Measurements from ENCODE around the gene CIB2.

CIB2 gene

DNA sequence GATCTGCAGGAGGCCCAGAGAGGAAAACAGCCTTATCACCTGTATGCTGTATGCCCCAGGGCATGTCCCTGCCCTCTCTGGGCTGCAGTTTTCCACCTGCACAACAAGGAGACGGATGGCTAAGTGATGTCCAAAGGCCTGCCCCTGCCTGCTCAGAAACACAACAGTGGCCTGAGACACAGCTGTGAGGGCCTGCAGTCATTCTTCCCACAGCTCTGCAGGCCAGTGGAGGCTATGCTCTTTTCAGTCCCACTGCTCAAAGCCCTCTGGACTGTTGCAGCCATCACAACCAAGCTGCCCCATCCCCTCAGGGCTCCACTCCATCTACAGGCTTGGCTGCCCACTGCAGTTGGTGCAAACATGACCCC, 48.5 kb downstream of the CIB2 start:
- Histone ChIP-seq H3K27me3 (no peaks in the 10 kb centered on the region), H3K36me3 (no peaks in the 10 kb centered on the region), H3K4me3 (ENCODE audit: low read depth in 1 of 2, low read length in 1 of 2) (peak overlapping the region; percentile 22 to 26), H3K4me1 (ENCODE audit: control insufficient read depth in 1 of 2, insufficient read depth in 1 of 2, low read depth in 1 of 2, low read length in 1 of 2) (peaks cover 41 to 43% of the 10 kb centered on the region in 2 experiments), H3K27ac (peak overlapping the region; percentile 86), H3K9me3 (no peaks in the 10 kb centered on the region)
- TF ChIP-seq, protein P1, sequence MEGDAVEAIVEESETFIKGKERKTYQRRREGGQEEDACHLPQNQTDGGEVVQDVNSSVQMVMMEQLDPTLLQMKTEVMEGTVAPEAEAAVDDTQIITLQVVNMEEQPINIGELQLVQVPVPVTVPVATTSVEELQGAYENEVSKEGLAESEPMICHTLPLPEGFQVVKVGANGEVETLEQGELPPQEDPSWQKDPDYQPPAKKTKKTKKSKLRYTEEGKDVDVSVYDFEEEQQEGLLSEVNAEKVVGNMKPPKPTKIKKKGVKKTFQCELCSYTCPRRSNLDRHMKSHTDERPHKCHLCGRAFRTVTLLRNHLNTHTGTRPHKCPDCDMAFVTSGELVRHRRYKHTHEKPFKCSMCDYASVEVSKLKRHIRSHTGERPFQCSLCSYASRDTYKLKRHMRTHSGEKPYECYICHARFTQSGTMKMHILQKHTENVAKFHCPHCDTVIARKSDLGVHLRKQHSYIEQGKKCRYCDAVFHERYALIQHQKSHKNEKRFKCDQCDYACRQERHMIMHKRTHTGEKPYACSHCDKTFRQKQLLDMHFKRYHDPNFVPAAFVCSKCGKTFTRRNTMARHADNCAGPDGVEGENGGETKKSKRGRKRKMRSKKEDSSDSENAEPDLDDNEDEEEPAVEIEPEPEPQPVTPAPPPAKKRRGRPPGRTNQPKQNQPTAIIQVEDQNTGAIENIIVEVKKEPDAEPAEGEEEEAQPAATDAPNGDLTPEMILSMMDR (IDR thresholded peaks at IDR 0.05) = no peak

DNA sequence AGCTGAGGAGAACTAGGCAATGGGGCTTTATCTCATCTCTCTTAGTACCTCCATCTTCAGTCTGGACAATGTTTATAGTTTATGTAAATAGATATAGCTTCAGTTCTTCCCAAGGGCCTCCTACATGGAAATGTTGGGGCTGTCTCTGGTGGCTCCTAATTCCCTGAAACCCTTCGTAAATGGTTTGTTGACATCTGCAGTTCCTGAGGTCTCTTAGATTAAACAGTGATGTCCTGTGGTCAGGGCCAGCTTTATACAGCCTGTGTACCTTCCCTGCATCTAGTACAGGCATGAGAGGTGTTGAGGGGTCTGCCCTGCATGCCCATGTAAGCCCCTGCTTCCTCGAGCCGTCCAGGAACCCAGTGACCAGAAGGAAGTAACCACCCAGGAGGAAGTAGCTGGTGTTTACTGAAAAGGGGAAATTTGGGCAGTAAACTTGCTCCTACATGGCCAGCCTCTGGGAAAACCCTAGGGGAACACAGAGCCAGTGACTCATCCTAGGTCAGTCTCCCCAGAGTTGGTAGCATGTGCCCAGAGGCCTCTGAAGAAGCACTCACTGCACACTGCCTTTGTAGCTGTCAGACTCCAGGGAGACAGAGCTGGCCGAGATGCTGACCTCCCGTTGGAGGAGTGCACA, 49.0 kb downstream of the CIB2 start:
- Histone ChIP-seq H3K9me3 (no peaks in the 10 kb centered on the region), H3K36me3 (no peaks in the 10 kb centered on the region), H3K4me3 (ENCODE audit: low read depth in 1 of 2, low read length in 1 of 2) (peak overlapping the region; percentile 22 to 26), H3K4me1 (ENCODE audit: control insufficient read depth in 1 of 2, insufficient read depth in 1 of 2, low read depth in 1 of 2, low read length in 1 of 2) (peaks cover 42 to 45% of the 10 kb centered on the region in 2 experiments), H3K27me3 (no peaks in the 10 kb centered on the region), H3K27ac (peak overlapping the region; percentile 86)
- TF ChIP-seq, protein P1 (IDR thresholded peaks at IDR 0.05) = no peak

DNA sequence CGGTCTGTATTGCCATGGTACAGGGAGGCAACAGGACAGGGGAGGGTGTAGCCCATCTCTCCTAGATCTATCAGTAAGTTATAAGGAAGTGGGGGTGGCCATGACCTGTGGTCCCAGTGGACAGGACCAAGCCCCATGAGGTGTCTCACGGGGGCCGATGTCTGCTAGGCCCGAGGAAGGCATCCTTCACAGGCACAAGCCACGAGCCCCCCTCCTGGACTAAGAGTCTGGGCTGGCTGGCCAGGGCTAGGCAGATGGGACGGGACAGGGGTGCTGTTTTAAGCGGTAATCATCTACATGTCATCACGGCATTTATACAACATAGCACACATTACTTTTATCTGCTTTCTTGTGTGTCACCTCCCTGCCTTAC, 51.2 kb downstream of the CIB2 start:
- Histone ChIP-seq H3K4me1 (ENCODE audit: control insufficient read depth in 1 of 2, insufficient read depth in 1 of 2, low read depth in 1 of 2, low read length in 1 of 2) (peaks cover 61 to 64% of the 10 kb centered on the region in 2 experiments), H3K27ac (no peak overlapping the region), H3K36me3 (no peaks in the 10 kb centered on the region), H3K27me3 (no peaks in the 10 kb centered on the region), H3K9me3 (no peaks in the 10 kb centered on the region), H3K4me3 (ENCODE audit: low read depth in 1 of 2, low read length in 1 of 2) (no peak overlapping the region)
- TF ChIP-seq, protein P1 (IDR thresholded peaks at IDR 0.05) = no peak

DNA sequence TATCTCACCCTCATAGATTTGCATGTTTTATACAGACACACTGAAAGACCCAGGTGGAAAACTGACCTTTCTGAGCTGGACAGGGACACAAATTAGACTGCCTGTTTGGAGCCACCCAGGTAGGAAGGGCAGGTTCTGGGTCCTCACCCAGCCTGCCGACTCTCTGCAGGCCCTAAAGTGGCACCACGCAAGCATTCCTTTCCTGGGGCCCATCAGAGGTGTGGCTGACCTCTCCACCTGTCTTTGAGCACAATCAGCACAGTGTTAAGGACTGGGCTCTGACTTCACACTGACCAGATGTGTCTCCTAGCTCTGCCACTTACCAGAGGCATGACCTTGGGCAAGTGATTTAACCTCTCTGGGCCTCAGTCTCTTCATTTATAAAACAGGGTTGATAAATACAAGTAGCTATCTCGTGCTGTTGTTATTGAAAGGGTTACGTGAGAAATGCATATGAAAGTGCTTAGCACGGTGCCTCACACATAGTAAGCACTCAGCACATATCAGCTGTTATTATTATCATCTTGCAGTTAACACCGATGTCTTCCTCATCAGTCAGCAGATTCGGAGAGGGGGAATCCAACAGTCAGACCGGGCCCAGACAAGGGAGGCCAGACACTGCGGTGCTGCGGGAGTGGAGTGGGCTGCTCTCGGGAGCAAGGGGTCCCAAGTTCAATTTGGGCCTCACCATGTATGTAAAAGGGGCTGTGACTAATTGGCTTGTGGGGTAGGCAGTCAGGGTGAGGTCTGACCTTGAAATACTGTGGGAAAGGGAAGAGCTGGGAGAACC, 51.8 kb downstream of the CIB2 start:
- H3K9me3 ChIP-seq = no peaks in the 10 kb centered on the region
- peaks cover 61 to 65% of the 10 kb centered on the region in 2 experiments for H3K4me1 ChIP-seq (ENCODE audit: control insufficient read depth in 1 of 2, insufficient read depth in 1 of 2, low read depth in 1 of 2, low read length in 1 of 2)
- no peak overlapping the region for H3K27ac ChIP-seq
- no peaks in the 10 kb centered on the region for H3K27me3 ChIP-seq
- H3K4me3 ChIP-seq (ENCODE audit: low read depth in 1 of 2, low read length in 1 of 2) = no peak overlapping the region
- H3K36me3 ChIP-seq = no peaks in the 10 kb centered on the region
- TF ChIP-seq, protein P1 (IDR thresholded peaks at IDR 0.05) = no peak

DNA sequence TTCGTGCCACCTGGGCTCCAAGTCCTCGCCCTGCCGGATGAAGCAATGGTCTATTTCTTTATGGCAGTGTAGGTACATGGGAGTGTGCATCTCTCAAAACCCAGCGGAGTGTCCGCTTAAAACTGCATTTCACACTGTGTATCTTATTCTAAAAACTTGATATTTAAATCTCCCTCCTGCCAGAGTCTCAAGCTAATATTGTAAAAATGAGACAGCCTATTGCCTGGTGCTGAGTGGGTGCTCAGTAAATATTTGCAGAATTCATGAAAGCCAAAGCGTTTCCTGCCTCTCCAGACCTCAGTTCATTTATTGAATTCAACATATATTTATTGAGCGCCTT, 53.4 kb downstream of the CIB2 start:
- Histone ChIP-seq H3K9me3 (no peaks in the 10 kb centered on the region), H3K36me3 (no peaks in the 10 kb centered on the region), H3K4me3 (ENCODE audit: low read depth in 1 of 2, low read length in 1 of 2) (peak overlapping the region; percentile 86 to 88), H3K4me1 (ENCODE audit: control insufficient read depth in 1 of 2, insufficient read depth in 1 of 2, low read depth in 1 of 2, low read length in 1 of 2) (peaks cover 54 to 64% of the 10 kb centered on the region in 2 experiments), H3K27ac (peak overlapping the region; percentile 93), H3K27me3 (no peaks in the 10 kb centered on the region)
- TF ChIP-seq, protein P1 (IDR thresholded peaks at IDR 0.05) = peak; percentile 3
